Activated naive CD4-positive, alpha-beta T cell treated with anti-CD3 and anti-CD28 coated beads, Interleukin-2, amount 50 U/mL, for 72 hours (primary cell): ENCODE measurements around the gene TENM3. TPM values are rescaled to one million over a fixed set of nuclear protein-coding genes. Genes with fewer than 3 reads are reported as not detected.

Experiments used
- ATAC-seq, 2 donors: fragments of 150-1000 bp; cut with Tn5 transposase; 2 replicates each; pipeline ENCODE4 v1.10.0; 2021; ENCODE audit warnings: mild to moderate bottlenecking in 2 of 2, moderate library complexity in 2 of 2
- DNase-seq, 2 donors: peaks; one replicate each; pipeline ENCODE4 v3.0.0; 2021 to 2022; ENCODE audit warnings: low spot score in 2 of 2
- H3K27ac Mint-ChIP-seq, 2 donors: one replicate each; pipeline ENCODE4 v1.8.0; 2022; ENCODE audit warnings: mild to moderate bottlenecking in 2 of 2, mixed read lengths in 2 of 2
- H3K36me3 Mint-ChIP-seq, 2 donors: one replicate each; pipeline ENCODE4 v1.8.0; 2022; ENCODE audit warnings: mixed read lengths in 2 of 2
- H3K9me3 Mint-ChIP-seq, 2 donors: one replicate each; pipeline ENCODE4 v1.8.0; 2022; ENCODE audit warnings: mixed read lengths in 2 of 2
- total RNA-seq, 2 donors: library from RNA; stranded (reverse); gene quantifications; one replicate each; pipeline ENCODE4 v1.2.3, GENCODE V29; 2022

TENM3 gene
- total RNA-seq, 2 donors from 2014 or later: not detected

DNA sequence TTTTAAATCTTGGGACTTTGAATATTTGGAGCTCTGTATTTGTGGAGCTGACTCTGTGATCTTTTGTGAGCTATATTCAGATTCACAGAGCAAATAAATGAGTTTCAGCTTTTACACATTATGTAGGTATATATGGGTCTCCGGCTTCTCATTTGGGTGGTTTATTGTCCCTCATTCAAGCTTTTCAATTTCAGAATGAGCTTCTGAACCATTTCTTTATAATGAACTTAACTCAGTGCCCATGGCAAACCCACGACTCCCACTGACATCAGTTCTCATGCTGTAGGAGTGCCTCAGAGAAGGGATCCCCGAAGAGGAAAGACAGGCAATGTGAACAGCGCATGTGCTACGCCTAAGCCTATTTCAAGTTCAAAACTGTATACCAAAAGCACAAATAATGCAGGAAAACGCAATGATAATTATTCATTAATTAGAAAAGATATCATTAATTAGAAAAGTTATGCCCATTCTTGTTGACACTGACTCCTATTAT lies 517.4 kb downstream of the TENM3 start:
- ATAC-seq (no peak), DNase-seq (no peak)
- no peaks in the 10 kb centered on the region for H3K36me3 Mint-ChIP-seq
- no peaks in the 10 kb centered on the region for H3K9me3 Mint-ChIP-seq
- no peak overlapping the region for H3K27ac Mint-ChIP-seq

DNA sequence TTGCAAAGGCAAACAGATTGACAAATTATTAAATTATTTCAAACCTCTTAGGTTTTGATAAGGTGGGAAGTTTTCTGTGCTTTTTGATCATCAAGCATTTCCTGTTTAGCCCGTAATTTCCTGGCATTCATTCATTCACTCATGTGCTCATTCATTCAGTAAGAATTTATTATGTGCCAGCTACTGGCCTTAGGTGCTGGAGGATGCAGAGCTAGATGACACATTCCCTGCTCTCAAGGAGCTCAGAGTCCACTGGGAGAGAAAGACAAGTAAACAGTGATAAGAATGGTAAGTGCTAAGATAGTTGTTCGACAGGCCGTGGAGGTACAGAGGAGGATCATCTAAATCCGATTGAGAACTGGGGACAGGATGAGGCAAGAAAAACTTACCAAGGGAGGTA lies 520.9 kb downstream of the TENM3 start:
- Mint-ChIP-seq H3K9me3 (no peaks in the 10 kb centered on the region), H3K27ac (no peak overlapping the region), H3K36me3 (no peaks in the 10 kb centered on the region)
- DNase-seq (no peak), ATAC-seq (no peak)

DNA sequence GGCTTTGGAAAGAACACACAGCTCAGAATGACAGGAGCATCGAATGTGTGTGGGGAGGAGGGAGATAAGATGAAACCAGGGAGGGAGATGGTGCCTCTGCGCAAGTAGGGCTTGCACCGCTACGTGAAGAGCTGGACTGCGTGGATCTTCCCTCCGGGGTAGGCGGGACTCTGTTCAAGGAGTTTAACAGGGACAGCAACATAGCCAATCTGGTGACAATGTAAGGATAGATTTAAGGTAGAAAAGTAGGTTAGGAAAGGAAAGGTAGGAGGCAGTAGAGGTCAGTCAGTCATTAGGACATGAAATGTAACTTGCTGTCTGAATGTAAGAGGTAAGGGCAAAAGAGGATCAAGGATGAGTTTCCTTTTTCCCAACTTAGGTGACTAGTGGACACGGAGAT lies 521.4 kb downstream of the TENM3 start:
- DNase-seq (no peak), ATAC-seq (no peak)
- Mint-ChIP-seq H3K36me3 (no peaks in the 10 kb centered on the region), H3K9me3 (no peaks in the 10 kb centered on the region), H3K27ac (no peak overlapping the region)

DNA sequence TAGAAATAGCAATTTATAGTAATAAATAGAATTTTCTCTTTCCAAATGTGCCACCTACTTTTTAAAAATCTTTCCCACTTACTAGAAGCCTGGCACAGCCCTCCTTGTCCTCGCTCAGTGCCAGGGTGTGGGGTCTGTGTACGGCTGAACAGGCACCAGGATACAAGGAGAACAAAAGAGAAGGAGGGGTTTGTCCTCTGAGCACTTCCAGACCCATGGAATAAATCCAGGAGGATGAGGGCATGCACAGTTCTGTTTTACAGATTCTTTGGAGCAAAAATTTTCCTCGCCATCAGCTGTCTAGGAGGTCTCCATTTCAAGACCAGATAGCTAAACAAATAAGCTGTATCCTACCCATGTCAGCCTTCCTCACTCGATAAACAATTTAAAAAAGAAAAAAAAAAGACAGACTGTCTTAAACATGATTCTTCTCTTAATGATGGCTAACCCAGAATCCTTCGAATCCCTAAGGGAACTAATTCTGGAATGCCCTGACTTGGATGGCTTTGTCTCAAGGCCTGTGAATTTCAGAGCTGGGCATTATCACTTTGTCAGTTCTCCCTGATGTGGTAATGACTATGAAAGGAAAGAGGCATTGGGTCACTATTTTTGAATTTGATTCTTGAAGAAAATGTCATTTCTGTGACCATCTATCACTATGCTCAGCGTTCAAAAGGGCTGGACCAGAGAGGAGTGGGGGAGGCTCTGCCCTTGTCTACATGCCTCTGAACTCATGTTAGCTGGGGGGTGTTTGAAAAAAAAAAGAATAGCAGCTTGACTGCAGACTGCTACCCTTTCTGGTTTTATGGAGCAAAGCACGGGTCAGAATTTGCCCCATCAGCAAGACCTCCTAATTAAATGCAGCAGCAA lies 523.0 kb downstream of the TENM3 start:
- Mint-ChIP-seq H3K9me3 (no peaks in the 10 kb centered on the region), H3K36me3 (no peaks in the 10 kb centered on the region), H3K27ac (no peak overlapping the region)
- DNase-seq: no peak
- ATAC-seq: no peak

DNA sequence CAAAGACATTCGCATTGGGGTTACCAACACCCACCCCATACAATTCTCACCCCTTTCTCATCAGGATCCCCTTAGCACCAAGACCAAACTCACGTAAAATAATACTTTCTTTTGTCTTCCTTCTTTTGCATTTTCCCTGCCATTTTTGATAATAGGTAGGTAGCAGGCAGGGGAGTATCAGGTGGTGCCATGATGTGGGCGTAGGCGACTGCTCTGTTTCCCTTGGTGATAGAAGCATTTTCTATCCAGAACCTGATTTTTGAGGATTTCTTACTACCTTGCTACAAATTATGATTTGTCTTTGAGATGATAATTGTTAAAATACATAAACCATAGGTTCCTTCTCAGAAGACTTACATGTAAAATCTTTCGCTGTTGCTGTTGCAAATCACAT lies 523.7 kb downstream of the TENM3 start:
- no peak for ATAC-seq
- DNase-seq: no peak
- Mint-ChIP-seq H3K36me3 (no peaks in the 10 kb centered on the region), H3K27ac (no peak overlapping the region), H3K9me3 (no peaks in the 10 kb centered on the region)

DNA sequence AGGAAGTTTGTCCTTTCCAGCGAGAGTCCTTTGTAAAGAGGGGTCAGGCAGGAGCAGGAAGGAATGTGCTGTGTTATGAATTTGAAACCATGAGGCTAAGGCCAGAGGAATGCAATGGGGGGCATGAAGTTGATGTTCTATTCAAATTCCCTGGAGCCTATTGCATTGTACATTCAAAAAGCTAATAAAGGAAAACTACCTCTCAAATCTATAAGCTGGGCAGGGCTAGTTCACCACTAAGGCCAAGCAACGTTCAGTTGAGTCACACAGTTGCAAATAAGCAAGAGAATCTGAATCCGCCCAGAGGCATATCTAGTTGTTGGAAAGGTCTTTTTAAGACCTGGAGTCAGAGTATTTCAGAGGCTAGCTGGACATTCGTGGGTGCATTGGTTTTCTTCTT lies 525.6 kb downstream of the TENM3 start:
- no peaks in the 10 kb centered on the region for H3K9me3 Mint-ChIP-seq
- H3K36me3 Mint-ChIP-seq: no peaks in the 10 kb centered on the region
- ATAC-seq: no peak
- no peak overlapping the region for H3K27ac Mint-ChIP-seq
- DNase-seq: no peak

DNA sequence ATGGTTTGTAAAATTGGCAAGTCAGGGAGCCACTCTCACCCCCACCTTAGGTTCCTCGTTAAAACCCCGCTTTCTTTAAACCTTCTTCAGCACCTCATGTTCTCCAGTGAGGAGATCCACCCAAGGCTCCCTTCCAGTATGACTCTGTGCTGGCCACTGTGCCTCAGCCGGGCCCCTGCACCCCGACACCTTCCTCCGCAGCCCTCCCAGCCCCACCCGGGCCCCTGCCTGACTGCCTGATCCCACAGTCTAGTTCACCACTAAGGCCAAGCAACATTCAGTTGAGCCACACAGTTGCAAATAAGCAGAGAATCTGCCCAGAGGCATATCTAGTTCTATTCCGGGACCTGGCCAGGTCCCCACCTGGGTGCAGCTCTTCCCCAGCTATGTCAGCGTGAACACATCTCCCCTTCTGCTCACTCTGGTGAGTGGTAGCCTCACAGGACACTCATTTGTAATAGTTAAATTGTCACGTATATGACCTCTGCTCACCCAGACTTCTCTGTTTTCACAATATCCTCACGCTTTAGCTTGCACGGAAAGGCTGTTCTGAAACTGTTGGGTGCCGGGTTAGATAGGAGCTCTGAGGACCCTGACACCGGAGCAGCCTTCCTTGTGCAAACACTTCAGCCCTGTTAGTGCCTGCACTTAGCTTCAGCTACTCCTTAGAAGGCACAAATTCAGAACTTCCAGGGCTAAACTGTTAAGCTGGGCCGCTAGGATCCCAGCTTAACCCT lies 527.2 kb downstream of the TENM3 start:
- Mint-ChIP-seq H3K27ac (no peak overlapping the region), H3K36me3 (no peaks in the 10 kb centered on the region), H3K9me3 (no peaks in the 10 kb centered on the region)
- ATAC-seq (no peak), DNase-seq (no peak)

DNA sequence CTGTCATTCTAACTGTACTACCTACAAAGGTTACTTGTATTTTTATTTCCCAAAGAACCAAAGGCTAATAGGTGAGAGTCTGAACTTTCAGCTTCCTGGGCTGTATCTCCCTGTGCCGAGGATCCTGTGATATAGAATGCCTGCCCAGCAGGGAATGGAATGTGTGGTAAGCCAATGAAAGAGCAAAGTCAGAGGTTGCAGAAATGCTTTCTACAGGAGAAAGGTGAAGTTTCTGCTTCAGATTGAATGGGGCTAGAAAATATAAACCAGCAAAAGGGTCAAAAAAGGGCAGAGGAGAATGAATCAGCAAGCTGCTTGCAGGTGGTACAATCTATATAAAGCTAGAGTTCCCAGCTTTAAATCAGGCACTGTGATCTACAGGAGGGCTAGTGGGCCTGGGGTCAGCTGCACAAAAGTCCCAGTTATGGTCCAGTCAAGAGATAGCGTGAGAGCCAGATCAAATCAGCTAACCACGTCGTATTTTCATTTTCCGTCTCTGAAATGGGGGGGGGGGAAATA lies 527.9 kb downstream of the TENM3 start:
- Mint-ChIP-seq H3K27ac (no peak overlapping the region), H3K9me3 (no peaks in the 10 kb centered on the region), H3K36me3 (no peaks in the 10 kb centered on the region)
- no peak for ATAC-seq
- DNase-seq: no peak

DNA sequence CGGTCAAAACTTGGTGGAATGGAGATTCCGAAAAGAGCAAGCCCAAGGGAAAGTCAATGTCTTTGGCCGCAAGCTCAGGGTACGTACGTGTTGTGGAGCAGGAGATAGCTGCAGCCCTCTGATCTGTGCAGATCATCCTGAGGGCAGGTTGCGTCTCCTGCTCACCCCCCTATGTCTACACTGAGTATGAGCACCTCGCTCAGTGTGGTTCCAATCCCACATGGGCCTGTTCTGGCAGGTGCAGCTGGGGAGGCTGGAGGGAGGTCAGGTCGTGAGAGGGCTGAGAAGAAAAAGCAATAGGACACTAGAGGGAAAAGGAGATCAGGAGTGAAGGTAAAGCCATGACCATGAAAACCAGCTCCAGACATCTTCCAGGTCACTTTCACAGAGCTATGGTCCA lies 531.9 kb downstream of the TENM3 start:
- DNase-seq (no peak), ATAC-seq (no peak)
- Mint-ChIP-seq H3K27ac (no peak overlapping the region), H3K36me3 (no peaks in the 10 kb centered on the region), H3K9me3 (no peaks in the 10 kb centered on the region)

DNA sequence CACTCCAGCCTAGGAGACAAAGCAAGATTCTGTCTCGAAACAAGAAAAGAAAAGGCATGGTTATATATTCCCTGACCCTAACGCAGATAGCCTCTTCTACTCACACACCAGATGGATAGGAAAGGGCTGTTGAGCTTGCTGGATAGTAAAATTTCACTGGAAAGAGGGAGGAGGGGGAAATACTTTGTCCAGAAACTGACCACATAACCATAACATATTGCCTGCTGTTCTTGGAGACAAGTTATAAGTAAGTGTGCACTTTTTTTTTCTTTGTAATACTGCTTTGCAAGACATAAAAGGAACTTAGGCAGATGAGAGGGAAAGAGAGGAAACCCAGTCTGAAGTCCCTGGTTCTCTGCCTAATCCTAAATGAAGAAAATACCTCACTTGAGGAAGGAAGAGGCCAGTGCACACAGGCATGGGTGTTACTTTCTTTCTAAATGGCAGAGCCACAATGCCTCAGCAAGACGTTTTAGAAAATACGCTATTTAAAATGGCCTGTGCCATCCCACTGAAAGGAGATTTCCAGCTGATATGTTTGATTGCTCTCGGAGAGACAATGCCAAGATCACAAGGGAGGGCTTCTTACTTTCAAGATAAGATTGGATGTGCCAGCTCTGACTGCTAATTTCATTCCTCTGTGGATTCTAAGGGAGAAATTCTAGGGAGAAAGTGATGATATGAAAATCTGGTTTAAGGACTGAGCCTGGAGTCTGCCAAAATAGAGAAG lies 533.3 kb downstream of the TENM3 start:
- Mint-ChIP-seq H3K9me3 (no peaks in the 10 kb centered on the region), H3K27ac (no peak overlapping the region), H3K36me3 (no peaks in the 10 kb centered on the region)
- ATAC-seq: no peak
- no peak for DNase-seq

DNA sequence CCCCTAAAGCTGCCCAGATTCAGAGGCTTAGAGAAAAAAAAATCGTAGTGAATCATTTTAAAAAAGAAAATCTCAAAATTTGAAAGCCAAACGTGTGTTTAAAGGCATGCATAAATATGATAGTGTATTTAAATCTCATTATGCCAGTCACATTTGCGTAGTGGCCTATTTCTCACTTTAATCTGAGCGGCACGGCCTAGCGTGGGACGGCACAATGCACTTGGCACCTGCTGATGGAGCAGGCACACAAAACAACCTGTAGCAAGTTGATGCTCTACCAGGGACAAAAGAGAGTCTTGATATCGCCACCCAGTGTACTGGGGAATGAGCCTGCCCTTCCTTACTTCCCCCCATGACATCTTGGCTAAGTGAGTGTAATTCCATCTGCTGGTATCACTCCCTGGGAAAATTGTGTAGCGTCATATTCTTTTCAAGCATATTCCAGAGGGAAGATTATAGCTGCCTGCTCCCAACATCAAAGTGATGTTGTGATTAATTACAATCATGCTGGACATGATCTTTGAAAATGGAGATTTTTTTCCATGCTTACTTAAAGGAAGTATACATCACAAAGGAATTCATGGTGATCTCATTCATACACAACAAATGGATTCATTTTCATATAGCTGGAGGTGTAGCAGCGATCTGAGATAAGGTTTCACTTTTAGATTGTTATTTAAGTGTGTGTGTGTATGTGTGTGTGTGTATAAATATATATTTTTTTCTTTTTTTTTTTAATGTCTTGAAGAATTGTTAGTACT lies 535.2 kb downstream of the TENM3 start:
- DNase-seq (no peak), ATAC-seq (no peak)
- Mint-ChIP-seq H3K36me3 (no peaks in the 10 kb centered on the region), H3K27ac (no peak overlapping the region), H3K9me3 (no peaks in the 10 kb centered on the region)

DNA sequence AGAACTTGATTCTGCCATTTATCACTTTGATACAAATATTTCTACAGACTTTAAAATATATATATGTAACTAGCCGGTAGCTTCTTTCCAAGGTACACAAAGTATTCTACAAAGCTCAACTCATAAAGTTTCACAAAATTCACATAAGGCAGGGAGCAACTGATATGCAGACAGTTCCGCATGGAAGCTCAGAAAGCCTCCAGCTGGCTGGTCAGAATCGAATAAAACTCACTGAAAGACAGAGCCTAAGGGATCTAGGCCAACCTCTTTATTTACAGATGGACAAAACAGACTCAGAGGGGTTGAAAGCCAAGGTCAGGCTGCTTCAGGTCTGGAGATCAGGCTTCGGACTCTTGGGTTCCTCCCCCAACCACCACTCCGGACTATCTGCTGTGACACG lies 543.8 kb downstream of the TENM3 start:
- DNase-seq (no peak), ATAC-seq (no peak)
- no peaks in the 10 kb centered on the region for H3K9me3 Mint-ChIP-seq
- no peak overlapping the region for H3K27ac Mint-ChIP-seq
- H3K36me3 Mint-ChIP-seq: no peaks in the 10 kb centered on the region

DNA sequence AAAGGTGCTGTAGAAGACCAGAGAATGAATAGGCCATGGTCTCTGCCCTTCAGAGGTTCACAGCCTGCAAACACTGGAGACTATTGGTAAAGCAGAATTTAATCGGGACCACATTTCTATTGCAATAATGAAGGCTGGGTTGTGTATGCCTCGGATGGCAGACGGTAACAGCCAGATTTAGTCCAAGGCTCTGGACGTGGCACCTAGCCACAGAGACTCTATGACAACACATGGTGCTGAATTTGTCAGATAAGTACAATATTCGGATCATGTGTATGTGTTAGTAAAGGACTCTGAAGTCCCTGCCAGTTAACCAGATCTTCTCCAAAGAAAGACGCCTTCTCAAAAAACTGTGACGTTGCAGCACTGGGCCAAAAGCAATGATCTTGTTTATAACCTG lies 545.0 kb downstream of the TENM3 start:
- ATAC-seq (no peak), DNase-seq (no peak)
- Mint-ChIP-seq H3K36me3 (no peaks in the 10 kb centered on the region), H3K9me3 (no peaks in the 10 kb centered on the region), H3K27ac (no peak overlapping the region)

DNA sequence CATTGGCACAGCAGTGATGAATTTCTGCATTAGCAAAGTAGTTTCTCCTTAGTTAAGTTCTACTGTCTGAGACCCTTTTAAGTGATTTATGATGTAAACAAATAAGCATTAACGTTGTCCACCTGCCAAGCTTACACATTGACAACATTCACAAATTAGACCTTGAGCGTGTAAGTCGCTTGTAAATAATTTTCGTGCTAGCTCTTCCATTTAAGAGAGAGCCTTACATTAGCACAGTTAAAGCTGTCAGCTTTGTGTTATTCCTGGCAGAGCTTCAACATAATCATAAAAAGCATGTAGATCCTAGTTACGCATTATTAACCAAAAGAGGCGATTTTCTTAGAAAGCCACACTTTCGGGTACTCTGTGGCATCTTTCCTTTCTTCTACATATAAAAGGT lies 546.3 kb downstream of the TENM3 start:
- ATAC-seq: no peak

DNA sequence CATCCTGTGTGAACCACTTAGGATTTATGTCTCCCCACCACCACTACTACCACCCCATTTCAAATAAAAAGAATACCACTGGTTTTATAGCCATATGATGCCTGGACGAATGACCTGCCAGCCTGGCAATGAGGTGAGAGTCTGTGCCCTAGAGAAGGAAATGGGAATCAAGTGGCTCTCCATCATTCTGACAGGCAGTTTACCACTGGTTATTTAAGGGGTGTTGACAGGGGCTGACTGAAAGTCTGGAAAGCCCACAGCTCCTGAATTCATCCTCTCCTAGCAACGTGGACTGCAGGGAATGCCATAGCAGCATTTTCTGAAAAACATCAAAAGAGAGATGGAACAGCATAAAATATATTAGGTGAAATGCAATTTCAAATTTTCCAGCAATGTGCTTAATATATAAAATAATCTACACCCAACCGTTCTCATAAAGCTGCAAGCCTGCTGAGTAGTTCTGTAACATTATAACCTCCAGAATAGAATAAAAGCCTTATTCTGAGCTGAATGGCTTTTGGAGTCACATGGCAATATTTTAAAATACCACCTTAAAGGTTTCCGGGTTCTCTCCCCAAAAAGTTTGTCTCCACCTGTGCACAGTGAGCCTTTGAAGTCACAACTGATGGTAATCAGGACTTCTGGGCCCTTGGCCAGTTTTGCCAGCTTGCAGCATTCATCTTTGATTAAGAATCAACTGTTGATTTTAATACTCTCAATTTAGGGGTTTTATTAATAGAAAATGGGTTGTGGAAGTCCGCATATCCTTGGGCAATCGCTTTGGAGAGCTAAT lies 552.4 kb downstream of the TENM3 start:
- DNase-seq: no peak
- no peak for ATAC-seq
- no peaks in the 10 kb centered on the region for H3K9me3 Mint-ChIP-seq
- no peak overlapping the region for H3K27ac Mint-ChIP-seq
- no peaks in the 10 kb centered on the region for H3K36me3 Mint-ChIP-seq

More for the DNA sequence above, 546.3 kb downstream of the TENM3 start:
- Mint-ChIP-seq H3K27ac (no peak overlapping the region), H3K9me3 (no peaks in the 10 kb centered on the region), H3K36me3 (no peaks in the 10 kb centered on the region)
- DNase-seq: no peak
